ENCODE measurements around the gene FHIT. TPM values are rescaled to one million over a fixed set of nuclear protein-coding genes. Genes with fewer than 3 reads are reported as not detected.

The FHIT gene
- total and polyA plus RNA-seq, 10 of the 15 experiments (the other 5 are each of a cell fraction or from before 2014, with no cell fraction given): 4.2 to 14.9 (median 9.4) TPM

DNA sequence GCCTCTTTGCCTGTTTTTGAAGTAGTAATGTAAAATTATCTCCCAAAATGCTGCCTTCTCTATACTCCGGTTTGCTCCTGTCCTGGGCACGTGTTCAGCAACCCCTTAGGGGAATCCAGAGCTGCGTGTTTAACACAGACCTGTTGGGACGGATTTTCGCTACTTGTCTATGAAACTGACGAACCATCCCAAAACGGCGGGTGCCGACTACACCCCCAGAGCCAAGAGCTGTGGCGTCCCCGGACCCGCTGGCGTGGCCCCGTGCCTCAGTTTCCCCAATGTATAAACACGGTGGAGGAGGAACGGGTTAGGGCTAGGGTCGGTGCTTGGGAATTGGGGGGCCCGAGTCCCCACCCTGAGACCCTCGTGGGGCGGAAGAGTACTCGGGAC is 473 bp downstream of the FHIT start (continued):
- TF ChIP-seq MYB (IDR thresholded peaks at IDR 0.05; ENCODE audit: borderline replicate concordance, low read depth, low read length) (no peak), CBX5 (IDR thresholded peaks at IDR 0.05; ENCODE audit: low read depth) (no peak), HCFC1 (IDR thresholded peaks at IDR 0.05; ENCODE audit: low read length) (no peak), DPF2 (IDR thresholded peaks at IDR 0.05) (no peak), TCF12 (IDR thresholded peaks at IDR 0.05; ENCODE audit: low read depth, low read length) (no peak), ZNF274 (IDR thresholded peaks at IDR 0.05; ENCODE audit: insufficient read depth, insufficient read length) (no peak), CREM (IDR thresholded peaks at IDR 0.05; ENCODE audit: low read depth) (no peak), MXI1 (IDR thresholded peaks at IDR 0.05; ENCODE audit: low read depth, low read length) (peak; percentile 57; the same call in 1 of the 2 replicates), SPI1 (IDR thresholded peaks at IDR 0.05; ENCODE audit: borderline replicate concordance, insufficient read depth, low read depth, low read length) (no peak)
- TF ChIP-seq, protein P1, sequence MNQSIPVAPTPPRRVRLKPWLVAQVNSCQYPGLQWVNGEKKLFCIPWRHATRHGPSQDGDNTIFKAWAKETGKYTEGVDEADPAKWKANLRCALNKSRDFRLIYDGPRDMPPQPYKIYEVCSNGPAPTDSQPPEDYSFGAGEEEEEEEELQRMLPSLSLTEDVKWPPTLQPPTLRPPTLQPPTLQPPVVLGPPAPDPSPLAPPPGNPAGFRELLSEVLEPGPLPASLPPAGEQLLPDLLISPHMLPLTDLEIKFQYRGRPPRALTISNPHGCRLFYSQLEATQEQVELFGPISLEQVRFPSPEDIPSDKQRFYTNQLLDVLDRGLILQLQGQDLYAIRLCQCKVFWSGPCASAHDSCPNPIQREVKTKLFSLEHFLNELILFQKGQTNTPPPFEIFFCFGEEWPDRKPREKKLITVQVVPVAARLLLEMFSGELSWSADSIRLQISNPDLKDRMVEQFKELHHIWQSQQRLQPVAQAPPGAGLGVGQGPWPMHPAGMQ (IDR thresholded peaks at IDR 0.05; ENCODE audit: borderline replicate concordance): no peak
- TF ChIP-seq, protein P2, sequence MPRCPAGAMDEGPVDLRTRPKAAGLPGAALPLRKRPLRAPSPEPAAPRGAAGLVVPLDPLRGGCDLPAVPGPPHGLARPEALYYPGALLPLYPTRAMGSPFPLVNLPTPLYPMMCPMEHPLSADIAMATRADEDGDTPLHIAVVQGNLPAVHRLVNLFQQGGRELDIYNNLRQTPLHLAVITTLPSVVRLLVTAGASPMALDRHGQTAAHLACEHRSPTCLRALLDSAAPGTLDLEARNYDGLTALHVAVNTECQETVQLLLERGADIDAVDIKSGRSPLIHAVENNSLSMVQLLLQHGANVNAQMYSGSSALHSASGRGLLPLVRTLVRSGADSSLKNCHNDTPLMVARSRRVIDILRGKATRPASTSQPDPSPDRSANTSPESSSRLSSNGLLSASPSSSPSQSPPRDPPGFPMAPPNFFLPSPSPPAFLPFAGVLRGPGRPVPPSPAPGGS (IDR thresholded peaks at IDR 0.05; ENCODE audit: borderline replicate concordance, insufficient read depth, low read depth, low read length, poor library complexity, severe bottlenecking): no peak
- TF ChIP-seq, protein P3, sequence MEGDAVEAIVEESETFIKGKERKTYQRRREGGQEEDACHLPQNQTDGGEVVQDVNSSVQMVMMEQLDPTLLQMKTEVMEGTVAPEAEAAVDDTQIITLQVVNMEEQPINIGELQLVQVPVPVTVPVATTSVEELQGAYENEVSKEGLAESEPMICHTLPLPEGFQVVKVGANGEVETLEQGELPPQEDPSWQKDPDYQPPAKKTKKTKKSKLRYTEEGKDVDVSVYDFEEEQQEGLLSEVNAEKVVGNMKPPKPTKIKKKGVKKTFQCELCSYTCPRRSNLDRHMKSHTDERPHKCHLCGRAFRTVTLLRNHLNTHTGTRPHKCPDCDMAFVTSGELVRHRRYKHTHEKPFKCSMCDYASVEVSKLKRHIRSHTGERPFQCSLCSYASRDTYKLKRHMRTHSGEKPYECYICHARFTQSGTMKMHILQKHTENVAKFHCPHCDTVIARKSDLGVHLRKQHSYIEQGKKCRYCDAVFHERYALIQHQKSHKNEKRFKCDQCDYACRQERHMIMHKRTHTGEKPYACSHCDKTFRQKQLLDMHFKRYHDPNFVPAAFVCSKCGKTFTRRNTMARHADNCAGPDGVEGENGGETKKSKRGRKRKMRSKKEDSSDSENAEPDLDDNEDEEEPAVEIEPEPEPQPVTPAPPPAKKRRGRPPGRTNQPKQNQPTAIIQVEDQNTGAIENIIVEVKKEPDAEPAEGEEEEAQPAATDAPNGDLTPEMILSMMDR (IDR thresholded peaks at IDR 0.05 in 2 of 3, conservative IDR thresholded peaks at IDR 0.05 in 1 of 3; ENCODE audit: control insufficient read depth in 2 of 3, extremely low read depth in 1 of 3, insufficient read depth in 1 of 3, low read depth in 3 of 3, low read length in 3 of 3): no peak
- TF ChIP-seq, protein P4, sequence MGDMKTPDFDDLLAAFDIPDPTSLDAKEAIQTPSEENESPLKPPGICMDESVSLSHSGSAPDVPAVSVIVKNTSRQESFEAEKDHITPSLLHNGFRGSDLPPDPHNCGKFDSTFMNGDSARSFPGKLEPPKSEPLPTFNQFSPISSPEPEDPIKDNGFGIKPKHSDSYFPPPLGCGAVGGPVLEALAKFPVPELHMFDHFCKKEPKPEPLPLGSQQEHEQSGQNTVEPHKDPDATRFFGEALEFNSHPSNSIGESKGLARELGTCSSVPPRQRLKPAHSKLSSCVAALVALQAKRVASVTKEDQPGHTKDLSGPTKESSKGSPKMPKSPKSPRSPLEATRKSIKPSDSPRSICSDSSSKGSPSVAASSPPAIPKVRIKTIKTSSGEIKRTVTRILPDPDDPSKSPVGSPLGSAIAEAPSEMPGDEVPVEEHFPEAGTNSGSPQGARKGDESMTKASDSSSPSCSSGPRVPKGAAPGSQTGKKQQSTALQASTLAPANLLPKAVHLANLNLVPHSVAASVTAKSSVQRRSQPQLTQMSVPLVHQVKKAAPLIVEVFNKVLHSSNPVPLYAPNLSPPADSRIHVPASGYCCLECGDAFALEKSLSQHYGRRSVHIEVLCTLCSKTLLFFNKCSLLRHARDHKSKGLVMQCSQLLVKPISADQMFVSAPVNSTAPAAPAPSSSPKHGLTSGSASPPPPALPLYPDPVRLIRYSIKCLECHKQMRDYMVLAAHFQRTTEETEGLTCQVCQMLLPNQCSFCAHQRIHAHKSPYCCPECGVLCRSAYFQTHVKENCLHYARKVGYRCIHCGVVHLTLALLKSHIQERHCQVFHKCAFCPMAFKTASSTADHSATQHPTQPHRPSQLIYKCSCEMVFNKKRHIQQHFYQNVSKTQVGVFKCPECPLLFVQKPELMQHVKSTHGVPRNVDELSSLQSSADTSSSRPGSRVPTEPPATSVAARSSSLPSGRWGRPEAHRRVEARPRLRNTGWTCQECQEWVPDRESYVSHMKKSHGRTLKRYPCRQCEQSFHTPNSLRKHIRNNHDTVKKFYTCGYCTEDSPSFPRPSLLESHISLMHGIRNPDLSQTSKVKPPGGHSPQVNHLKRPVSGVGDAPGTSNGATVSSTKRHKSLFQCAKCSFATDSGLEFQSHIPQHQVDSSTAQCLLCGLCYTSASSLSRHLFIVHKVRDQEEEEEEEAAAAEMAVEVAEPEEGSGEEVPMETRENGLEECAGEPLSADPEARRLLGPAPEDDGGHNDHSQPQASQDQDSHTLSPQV (IDR thresholded peaks at IDR 0.05): no peak
